Epidermal melanocyte (primary cell): ENCODE measurements around the gene MFSD11.
A peak's percentile ranks its signal among the peaks of the same experiment; 100 is the strongest.
"Not testable (repeated sequence)": the region's sequence is repeated elsewhere in the genome, so short reads cannot be mapped to it uniquely, and the experiment has no call there.

Source experiments
- DNase-seq: peaks from one replicate; pipeline ENCODE4 v3.0.0; 2011; ENCODE audit warnings: low spot score; ENCODE audit not compliant: insufficient read length

Gene MFSD11

DNA sequence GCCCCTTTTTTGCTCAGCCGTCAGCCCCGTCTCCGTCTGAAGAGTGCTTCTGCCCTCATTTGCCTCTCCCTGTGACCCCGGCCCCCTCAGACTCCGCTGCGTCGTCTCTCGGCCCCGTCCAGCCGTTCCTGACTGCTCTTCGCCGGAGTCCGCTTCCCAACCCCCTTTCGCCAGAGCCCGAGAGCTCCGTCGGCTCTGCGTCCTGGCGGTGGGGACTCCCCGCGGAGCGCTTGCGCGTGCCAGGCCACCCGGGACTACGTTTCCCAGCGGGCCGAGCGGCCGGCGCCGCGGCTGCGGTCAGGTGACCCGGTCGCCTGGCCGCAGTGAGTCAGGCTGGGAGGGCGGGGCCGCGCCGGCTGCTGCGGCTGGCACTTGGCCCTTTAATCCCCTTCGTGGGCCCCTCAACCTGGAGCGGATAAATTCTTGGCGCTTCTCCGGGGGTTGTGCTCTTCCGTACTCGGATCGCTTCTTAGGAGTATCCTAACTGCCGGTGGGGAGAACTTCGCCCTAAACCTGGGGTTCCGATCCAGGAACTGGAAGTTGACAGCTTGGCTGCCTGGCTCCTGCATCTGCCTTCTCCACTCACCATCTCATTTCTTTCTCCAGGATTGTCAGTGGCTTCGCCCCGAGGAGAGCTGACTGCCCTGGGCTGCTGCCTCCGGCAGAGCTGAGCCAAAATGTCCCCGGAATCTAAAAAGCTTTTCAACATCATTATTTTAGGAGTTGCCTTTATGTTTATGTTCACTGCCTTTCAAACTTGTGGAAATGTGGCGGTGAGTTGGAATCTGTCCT lies at the start of gene MFSD11:
Gene MFSD11 (plus strand): TSS at position 444 of the 792 bp plus-strand sequence. CDS start 234 bp downstream, at position 678.
- DNase-seq, result peak; percentile 93

DNA sequence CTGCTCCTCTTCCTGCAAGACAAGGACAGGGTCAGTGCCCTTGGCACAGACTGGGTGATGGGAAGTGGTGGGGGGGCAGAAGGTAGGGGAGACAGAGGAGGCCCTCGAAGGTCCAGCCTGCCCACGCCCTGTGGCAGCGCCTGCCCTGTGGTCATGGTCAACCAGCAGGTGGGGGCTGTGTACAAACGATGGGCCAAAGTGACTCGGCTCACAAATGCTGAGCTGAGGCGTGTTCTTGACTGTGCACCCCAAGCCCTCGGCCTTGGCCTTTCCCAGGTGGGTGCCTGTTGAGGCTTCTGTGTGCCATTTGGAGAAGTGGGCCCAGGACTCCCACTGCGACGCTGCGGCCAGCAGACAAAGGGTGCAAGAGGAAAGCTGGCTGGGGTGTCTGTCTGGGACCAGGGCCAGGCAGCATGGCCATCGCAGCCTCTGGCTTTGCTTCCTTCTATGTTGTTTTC lies 49.7 kb upstream of the MFSD11 start:
- no peak for DNase-seq

DNA sequence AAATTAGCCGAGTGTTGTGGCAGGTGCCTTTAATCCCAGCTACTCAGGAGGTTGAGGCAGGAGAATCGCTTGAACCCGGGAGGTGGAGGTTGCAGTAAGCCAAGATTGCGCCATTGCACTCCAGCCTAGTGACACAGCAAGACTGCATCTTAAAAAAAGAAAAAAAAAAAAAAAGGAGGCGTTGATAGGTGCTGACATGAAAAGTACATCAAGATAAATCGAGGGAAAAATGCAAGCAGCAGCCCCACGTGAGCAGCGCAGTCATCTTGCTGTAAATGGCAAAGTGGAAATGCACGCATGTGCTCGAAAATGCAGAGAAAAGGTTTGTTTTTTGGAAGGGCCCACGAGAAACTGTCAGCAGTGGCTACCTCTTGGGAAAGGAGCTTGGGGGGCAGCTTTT lies 48.1 kb upstream of the MFSD11 start:
- DNase-seq, result no peak

DNA sequence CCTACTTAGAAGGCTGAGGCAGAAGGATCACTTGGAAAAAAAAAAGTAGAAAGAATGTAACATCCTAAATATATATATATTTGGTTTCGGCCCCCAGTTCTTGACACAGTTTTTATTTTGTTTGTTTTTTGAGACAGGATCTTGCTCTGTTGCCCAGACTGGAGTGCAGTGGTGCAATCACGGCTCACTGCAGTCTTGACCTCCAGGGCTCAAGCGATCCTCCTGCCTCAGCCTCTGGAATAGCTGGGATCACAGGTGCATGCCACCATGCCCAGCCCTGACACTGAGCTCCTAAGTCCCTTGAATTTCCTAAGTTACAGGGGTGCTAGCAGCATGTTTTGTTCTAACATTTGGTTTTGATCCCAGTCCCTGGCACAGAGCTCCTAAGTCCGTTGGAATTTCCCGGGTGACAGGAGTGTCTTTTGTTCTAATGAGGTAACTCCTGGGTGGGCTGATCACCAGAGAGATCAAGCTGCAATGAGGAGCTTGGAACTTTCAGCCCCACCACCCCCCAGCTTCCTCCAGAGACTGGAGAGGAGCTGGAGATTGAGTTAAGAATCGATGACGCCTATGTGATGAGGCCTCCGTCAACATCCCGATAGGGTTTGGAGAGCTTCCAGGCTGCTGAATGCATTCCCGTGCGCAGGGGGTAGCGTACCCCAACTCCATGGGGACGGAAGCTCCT lies 47.2 kb upstream of the MFSD11 start:
- no peak for DNase-seq

DNA sequence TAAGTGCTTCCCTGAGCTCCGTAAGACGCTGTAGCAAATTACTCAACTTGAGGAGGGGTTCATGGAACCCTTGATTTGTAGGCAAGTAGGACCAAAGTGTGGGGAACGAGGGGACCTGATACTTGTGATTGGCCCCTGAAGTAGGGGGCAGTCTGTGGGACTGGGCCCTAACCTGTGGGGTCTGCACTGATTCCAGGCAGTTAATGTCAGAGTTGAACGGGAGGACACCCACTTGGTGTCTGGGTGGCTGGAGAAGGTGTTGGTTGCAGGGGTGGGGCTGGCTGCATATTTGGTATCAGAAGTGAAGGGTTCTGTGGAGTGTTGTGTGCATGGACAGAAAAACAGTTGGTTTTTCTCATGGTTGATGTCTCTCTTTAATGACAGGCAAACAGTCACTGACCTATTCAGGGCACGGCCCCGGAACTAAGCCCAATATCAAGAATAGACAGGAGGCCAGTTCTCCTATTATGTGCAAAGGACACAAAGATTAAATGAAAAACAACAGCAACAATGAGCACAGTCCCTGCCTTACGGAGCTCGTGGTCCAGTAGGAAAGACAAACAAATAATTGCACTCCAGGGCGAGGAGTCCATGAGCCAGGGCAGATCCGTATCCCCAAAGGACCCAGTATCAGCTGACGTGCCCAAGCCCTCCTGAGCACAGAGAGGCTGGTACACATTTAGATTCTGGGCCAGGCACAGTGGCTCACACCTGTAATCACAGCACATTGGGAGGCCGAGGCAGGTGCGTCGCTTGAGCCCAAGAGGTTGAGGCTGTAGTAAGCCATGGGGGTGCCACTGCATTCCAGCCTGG lies 46.3 kb upstream of the MFSD11 start:
- DNase-seq, result no peak

DNA sequence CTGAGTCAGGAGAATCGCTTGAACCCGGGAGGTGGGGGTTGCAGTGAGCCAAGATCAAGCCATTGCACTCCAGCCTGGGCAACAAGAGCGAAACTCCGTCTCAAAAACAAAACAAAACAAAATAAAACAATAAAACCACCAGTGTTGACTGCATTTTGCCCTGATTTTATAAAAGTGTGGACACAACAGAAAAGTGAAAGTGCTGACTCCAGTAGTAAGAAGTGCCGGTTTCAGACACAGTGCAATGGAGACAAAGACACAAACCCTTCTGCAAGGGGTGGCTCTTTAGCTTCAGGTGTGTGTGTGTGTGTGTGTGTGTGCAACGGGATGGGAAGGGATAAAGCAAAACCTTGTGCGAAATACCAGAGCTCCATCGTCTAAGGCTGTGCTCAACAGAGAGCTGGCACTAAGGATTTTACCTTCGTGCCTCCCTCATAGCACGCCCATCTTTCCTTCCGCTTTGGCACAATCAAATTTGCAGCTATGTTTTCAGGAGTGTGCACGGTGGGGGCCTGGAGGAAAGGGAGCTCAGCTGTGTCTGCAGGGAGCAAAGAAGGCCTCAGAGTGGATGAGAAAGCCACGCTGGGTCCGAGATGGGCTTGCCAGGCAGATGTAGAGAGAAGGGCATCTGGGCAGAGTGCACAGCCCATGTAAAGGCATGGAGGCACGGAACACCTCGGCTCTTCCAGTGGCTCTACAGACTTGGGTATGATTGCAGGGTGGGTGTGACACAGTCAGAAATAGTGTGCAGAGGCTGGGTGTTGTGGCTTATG lies 42.7 kb upstream of the MFSD11 start:
- DNase-seq, result no peak

DNA sequence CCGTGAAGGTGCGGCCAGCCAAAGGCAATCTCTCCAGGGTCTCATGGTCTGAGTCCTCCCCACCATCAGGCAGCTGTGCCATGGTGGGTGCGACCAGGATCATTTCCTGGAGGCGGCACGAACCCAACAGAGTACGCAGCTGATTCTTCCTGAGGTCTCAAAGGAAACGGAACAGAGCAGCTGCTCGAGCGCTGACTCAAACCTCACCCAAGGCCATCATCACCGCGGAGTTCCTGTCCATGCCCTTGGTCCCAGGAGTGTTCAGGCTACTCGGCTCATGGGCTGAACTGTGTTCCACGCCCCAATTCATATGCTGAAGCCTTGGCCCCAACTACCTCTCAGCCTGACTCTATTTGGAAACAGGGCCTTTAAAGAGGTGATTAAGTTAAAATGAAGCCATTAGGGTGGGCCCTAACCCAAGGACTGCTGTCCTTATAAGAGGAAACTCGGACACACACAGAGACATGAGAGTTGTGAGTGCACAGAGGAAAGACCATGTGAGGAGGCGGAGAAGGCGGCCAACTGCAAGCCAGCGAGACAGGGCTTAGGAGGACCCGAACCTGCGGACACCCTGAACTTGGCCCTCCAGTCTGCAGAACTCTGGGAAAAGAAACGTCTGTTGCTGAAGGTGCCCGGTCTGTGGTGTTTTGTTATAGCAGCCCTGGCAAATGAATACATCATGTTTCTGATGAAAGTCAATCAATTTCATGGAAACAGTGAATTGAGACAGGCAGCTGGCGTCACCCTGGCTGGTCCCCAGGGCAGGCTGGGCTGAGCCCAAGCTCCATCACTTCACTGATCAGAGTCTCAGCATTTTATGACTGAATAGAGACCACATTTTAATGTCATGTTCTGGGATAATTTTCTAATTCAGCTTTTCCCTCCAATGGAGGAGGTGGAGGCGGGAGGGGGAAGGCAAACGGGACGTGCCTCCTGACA lies 40.9 kb upstream of the MFSD11 start:
- no peak for DNase-seq

DNA sequence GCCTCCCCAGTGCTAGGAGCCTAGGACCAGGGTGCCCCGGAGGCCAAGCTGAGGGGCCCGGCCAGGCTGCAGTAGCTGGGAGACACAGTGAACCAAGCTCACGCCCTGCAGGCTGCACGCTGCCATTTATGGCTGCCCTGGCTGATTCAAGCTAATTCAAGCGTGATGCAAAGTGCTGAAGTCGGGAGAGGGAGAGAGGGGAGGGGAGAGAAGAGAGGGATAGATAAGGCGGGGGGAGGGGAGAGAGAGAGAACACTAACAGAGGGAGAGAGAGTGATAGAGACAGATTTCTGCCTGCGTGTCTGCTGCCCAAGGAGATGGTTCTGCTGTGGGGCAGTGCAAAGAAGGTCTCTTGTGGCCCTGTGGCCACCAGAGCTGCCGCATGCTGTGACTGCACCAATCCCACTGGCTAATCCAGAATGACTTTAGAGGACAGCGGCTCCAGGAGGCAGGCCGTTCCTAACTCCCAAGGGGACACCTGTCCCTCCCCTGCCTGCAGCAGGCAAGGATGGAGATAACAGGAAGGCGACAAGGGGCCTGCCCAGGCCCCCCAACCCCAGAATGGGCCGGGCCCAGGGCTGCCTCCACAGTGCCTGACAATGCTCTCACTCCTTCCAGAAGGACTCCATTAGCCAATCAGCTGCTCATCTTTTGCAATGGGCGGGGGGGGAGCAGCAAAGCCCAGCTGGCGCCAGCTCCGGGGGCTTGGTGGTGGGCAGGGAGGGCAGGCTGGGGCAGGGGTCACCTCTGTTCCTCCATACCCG lies 40.0 kb upstream of the MFSD11 start:
- DNase-seq, result no peak

DNA sequence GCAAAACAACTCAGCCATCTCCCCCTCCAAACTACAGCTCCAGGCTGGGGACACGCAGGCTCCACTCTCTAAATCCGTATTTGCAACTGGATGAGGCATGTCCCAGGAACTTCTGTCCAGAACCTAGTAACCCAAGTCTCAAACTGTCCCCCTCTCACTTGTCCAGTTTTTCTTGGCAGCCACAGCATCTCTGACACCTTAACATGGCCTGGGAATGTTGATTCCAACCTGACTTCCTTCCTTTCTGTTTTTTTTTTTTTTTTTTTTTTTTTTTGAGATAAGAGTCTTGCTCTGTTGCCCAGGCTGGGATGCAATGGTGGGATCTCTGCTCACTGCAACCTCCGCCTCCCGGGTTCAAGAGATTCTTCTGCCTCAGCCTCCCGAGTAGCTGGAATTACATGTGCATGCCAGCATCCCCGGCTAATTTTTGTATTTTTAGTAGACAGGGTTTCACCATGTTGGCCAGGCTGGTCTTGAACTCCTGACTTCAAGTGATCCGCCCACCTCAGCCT lies 39.4 kb upstream of the MFSD11 start:
- DNase-seq, result not testable (repeated sequence)

DNA sequence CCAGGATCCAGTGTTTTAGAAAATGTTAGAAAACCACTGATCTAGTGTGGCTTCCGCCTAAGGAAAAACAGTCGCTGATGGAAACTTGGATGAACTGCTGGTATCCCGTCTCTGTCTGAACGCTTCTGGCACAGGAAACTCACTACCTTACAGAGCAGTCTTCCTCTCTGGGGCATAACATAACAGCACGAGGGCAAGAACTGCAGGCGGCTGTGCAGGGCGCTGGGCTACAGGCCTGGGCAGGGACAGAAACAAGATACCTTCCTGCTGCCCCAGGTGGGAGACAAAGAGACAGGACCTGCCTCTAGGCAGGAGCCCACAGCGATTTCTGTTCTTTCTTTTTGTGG lies 37.7 kb upstream of the MFSD11 start:
- no peak for DNase-seq

DNA sequence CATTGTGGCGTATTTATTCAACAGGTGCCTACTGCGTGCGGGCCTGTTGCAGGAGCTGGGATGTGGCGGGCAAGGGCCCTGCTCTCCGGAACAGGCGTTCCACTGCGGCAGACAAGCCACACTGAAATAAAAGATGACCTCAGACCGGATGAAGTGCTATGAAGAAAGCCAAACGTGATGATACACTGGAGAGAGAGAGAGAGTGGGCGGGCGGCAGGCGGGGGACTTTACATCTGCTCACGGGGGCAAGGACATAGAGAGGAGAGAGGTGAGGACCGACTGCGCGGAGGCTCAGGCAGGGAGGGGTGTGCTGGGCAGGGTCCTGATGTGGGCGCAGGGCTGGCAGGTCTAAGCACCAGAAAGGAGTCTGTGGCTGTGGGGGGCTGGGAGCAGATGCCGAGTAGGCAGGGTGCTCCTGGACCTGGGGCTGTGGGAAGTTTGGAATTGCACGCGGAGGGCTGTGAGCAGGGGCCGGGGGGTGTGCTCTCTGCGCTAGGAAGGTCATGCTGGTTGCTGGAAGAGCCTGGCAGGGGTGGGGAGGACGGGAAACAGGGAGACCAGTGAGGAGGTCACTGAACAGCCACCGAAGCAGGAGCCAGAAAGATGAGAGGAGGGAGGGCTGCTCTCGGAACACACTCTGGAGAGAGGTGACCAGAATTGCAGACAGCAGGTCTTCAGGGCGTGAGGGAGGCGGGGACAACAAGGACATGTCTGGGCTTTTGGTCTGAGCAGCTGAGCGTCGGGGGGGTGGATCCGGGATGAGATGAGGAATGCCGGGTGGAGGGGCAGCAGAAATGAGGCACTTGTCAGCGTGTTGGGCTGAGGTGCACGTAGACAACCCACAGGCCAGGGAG lies 37.1 kb upstream of the MFSD11 start:
- peak; percentile 53 for DNase-seq

DNA sequence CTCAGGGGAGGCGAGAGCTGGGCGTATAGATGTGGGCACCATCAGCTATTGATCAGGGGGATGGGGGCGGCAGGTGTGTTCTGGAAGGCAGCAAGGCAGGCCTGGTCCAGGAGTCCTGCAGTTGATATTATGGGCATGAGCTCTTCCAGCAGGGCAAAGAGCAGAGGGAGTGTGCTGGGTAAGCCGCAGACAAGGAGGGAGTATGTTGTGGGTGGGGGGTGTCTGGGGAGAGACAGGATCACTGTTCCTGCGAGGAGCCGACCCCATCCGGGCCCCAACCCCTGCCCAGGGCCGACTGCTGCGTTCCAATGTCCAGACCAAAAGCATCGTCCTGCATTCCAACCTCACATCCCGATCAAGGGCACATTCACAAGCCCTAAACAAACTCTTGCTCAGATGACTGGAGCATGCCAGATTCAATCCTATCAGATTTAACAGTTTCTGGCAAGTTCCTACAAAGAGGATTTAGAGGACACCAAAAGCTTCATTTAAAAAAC lies 36.4 kb upstream of the MFSD11 start:
- no peak for DNase-seq

DNA sequence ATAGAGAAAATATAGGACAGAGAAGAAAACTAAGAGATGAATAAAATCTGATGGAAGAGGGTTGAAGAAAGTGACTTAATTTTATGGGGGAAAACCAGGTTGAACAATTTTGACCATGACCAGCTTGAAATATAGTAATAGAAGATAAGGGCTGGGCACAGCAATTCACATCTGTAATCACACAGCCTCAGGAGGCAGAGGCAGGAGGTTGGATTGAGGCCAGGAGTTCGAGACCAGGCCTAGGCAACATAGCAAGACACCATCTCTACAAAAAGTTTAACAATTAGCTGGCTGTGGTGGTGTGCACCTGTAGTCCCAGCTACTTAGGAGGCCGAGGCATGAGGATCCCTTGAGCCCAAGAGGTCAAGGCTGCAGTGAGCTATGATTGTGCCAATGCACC lies 35.8 kb upstream of the MFSD11 start:
- no peak for DNase-seq

DNA sequence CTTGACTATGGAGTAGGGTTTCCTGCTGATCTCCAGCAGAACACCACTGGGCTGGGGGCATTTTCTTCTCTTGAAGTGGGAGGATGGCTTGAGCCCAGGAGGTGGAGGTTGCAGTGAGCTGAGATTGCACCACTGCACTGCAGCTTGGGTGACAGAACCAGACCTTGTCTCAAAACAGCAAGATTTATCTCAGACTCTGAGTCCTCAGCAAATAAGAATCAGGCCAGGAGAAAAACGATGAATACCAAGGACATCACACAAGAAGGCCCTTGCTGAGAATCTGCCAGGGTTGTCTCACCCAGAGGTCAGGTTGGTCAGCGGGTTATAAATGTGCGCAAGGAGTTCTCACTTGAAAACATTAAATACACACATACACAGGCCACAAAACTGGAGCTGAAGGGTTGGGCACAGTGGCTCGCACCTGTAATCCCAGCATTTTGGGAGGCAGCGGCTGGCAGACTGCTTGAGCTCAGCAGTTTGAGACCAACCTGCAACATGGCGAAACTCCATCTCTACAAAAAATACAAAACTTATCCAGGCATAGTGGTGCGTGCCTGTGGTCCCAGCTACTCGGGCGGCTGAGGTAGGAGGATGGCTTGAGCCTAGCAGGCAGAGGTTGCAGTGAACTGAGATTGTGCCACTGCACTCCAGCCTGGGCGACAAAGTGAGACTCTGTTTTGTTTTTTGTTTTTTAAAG lies 34.8 kb upstream of the MFSD11 start:
- DNase-seq, result no peak

DNA sequence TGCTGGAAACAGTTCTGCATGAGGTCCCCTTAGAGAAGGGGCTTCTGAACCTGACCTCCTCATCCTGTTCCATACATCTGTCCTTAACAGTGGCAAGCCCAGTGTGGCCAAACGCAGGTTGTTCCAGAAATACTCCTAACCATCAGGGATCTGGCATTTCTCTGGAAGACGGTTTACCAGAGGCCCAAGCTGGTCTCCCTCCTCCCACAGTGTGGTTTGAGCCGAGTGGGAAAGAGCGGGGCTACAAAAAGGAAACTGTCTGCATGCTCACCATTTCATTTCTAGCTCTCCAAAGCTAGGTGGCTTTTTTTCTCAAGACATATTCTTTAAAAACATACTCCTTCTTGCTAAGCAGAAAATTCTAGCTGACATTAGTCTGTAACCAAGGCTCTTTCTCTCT lies 33.1 kb upstream of the MFSD11 start:
- no peak for DNase-seq

DNA sequence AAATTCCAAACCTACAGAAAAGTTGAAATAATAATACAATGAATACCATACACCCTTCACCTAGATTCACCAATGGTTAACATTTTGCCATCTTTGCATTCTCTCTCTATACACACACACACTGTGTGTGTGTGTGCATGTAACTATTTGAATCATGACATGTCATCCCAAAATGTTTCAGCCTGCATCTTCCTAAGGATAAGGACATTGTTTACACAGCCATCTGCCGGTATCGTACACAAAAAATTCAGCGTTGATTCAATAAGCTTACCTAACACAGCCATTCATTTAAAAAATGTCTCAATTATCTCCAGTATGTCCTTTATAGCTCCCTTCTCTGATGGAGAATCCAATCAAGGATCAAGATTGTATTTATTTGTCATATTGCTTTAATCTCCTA lies 31.1 kb upstream of the MFSD11 start:
- no peak for DNase-seq

DNA sequence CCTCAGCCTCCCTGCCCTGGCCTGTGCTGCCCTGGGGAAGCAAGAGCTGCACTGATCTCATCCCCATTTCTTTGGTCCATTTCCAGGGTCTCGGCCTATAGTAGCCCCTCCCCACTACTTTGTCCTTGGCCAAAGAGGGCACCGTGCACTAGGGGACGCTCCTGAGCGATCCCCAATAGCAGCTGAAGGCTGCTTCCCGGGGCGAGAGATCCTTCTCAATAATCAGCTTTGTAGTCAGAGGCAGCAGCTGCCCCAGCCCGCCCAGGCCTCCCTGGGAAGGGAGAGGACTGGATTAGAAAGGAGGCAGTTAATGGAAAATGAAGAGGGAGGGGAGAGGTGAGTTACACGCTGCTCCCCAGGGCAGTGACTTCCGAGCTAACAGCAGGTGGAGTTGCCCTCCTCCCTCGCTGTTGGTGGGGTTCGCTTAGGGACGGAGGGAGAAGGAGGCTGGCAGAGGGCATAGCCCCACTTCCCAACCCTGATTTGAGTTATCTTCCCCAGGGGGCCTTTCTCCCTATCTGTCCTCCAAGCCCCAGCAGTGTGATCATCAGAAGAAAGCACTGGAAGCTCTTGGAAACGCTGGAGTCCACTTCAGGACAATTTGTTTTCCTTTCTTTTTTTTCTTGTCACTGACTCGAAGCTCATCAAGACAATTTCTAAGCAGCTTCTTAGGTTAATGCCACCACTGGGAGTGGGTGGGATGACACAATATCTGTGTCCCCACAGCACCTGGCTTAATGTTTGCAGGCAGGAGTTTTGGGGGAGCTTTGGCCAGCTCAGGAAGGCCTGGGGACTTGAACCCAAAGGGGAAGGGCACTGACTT lies 29.7 kb upstream of the MFSD11 start:
- DNase-seq, result peak; percentile 18
